ENCODE results near the gene NABP1.

NABP1 gene

DNA sequence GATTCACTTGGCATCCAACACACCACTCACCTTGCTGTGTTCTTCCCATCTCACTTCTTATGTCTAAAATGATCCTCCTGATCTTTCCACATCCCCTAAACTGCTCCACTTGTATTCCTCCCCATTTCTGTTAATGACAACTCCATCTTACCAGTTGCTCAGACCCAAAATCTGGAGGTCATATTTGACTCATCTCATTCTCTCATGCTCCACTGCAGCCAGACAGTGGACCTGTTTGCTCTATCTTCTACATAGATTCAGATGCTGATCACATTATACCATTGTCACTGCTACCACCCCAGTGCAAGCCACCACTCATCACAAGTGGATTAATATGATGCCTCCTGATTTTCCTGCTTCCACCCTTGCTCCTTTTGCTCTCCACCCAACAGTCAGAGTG is 7.9 kb upstream of the NABP1 start:
- Histone ChIP-seq H3K4me2 (ENCODE audit: insufficient read depth, low read length, poor library complexity, severe bottlenecking) (no peak overlapping the region), H3K18ac (ENCODE audit: low read length) (no peak overlapping the region), H3K27ac (replicated peaks; ENCODE audit: low read length) (no peak overlapping the region), H3K9me3 (replicated peaks in 1 of 2; ENCODE audit: control insufficient read depth in 2 of 2, insufficient read depth in 1 of 2, low read depth in 1 of 2, low read length in 2 of 2) (no peaks in the 10 kb centered on the region), H2AFZ (ENCODE audit: low read length) (no peak overlapping the region), H3K4me1 (ENCODE audit: control insufficient read depth in 2 of 2, insufficient read depth in 1 of 2, low read depth in 1 of 2, low read length in 2 of 2) (no peaks in the 10 kb centered on the region), H3K4me3 (ENCODE audit: low read length in 2 of 2) (no peak overlapping the region), H2BK15ac (ENCODE audit: low read length) (no peak overlapping the region), H3K79me1 (ENCODE audit: low read depth, low read length) (no peaks in the 10 kb centered on the region), H3K36me3 (replicated peaks in 1 of 2; ENCODE audit: control insufficient read depth in 2 of 2, insufficient read depth in 2 of 2, low read length in 2 of 2) (no peaks in the 10 kb centered on the region), H3K27me3 (ENCODE audit: control insufficient read depth in 3 of 3, insufficient read depth in 3 of 3, low read depth in 1 of 3, low read length in 3 of 3) (no peaks in the 10 kb centered on the region), H2BK5ac (ENCODE audit: low read length) (no peak overlapping the region), H3K14ac (ENCODE audit: low read length) (no peak overlapping the region), H2AK5ac (ENCODE audit: low read depth, low read length) (no peak overlapping the region), H3K9ac (ENCODE audit: low read depth, low read length, poor library complexity) (no peak overlapping the region), H2BK120ac (ENCODE audit: low read depth, low read length) (no peak overlapping the region), H3K23ac (ENCODE audit: low read depth, low read length, poor library complexity) (no peak overlapping the region), H3K4ac (ENCODE audit: low read length) (no peak overlapping the region), H2BK12ac (ENCODE audit: low read length) (no peak overlapping the region), H4K91ac (ENCODE audit: low read depth, low read length, poor library complexity) (no peak overlapping the region), H4K8ac (ENCODE audit: low read depth, low read length) (no peak overlapping the region)
- no peak for DNase-seq (ENCODE audit: low spot score)

DNA sequence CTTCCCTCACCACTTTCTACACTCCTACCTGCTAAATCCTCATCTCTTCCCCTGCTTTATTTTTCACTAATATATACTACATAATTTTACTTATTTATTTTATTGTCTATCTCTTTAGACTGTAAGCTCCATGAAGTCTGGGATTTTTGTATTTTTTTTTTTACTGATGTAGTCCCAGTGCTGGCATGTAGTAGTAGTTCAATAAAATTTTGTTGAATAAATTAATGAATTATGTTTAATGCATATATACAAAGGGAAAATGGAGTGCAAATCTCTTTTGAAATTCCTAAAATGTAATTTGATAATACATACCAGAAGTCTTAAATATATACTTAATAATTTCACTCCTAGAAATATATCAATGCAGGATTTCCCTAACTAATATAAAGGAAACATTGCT is 7.1 kb upstream of the NABP1 start:
- no peak overlapping the region for H3K14ac ChIP-seq (ENCODE audit: low read length)
- no peak overlapping the region for H2BK5ac ChIP-seq (ENCODE audit: low read length)
- H3K23ac ChIP-seq (ENCODE audit: low read depth, low read length, poor library complexity), result no peak overlapping the region
- H3K4me3 ChIP-seq (ENCODE audit: low read length in 2 of 2), result no peak overlapping the region
- H2AK5ac ChIP-seq (ENCODE audit: low read depth, low read length), result no peak overlapping the region
- DNase-seq (ENCODE audit: low spot score), result no peak
- no peak overlapping the region for H3K4ac ChIP-seq (ENCODE audit: low read length)
- H3K4me1 ChIP-seq (ENCODE audit: control insufficient read depth in 2 of 2, insufficient read depth in 1 of 2, low read depth in 1 of 2, low read length in 2 of 2), result no peaks in the 10 kb centered on the region
- H3K4me2 ChIP-seq (ENCODE audit: insufficient read depth, low read length, poor library complexity, severe bottlenecking), result no peak overlapping the region
- H2BK120ac ChIP-seq (ENCODE audit: low read depth, low read length), result no peak overlapping the region
- H2BK15ac ChIP-seq (ENCODE audit: low read length), result no peak overlapping the region
- H2BK12ac ChIP-seq (ENCODE audit: low read length), result no peak overlapping the region
- no peaks in the 10 kb centered on the region for H3K27me3 ChIP-seq (ENCODE audit: control insufficient read depth in 3 of 3, insufficient read depth in 3 of 3, low read depth in 1 of 3, low read length in 3 of 3)
- H3K27ac ChIP-seq (replicated peaks; ENCODE audit: low read length), result no peak overlapping the region
- no peaks in the 10 kb centered on the region for H3K36me3 ChIP-seq (replicated peaks in 1 of 2; ENCODE audit: control insufficient read depth in 2 of 2, insufficient read depth in 2 of 2, low read length in 2 of 2)
- no peak overlapping the region for H4K8ac ChIP-seq (ENCODE audit: low read depth, low read length)
- H3K79me1 ChIP-seq (ENCODE audit: low read depth, low read length), result no peaks in the 10 kb centered on the region
- no peaks in the 10 kb centered on the region for H3K9me3 ChIP-seq (replicated peaks in 1 of 2; ENCODE audit: control insufficient read depth in 2 of 2, insufficient read depth in 1 of 2, low read depth in 1 of 2, low read length in 2 of 2)
- H4K91ac ChIP-seq (ENCODE audit: low read depth, low read length, poor library complexity), result no peak overlapping the region
- no peak overlapping the region for H3K18ac ChIP-seq (ENCODE audit: low read length)
- H2AFZ ChIP-seq (ENCODE audit: low read length), result no peak overlapping the region
- no peak overlapping the region for H3K9ac ChIP-seq (ENCODE audit: low read depth, low read length, poor library complexity)

DNA sequence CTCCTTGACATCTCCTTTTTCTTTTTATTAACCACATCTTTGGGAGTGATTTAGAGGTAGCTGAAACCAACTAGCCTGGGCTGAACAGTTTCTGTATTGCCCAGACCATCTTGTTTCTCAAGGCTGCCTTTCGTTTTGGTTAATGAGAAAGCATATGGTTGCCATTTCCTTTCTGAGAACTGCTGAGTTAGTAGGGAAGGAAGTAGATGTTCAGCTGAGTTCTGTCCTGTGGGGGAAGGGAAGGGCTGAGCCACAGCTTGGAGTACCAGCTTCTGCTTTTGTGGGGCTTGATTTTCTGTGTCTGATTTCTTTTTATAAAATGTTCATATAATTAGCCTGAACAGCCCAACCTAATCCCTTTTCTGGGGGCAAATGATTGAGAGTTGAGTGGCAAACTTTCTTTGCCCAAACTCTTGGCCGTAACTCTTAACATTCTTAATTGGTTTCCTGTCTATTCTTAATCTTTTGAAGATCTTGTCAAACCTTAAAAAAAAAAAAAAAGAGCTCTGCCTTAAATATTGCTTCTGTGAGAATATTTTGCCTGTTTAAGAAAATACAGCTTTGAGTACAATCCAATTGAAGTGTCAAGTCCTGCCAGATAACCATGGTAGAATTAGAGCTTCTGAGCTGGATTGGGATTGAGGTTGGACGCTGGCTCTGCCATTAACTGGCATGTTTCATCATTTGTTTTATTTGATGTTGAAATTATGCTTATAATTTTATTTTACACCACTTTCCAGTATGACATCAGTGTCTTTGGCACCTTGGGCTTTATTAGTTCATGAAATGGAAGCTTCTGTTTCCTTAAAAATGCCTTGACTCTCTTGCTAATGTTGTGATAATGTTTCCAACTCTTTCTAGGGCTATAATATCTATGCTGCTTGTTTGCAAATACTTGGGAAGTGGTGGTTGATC is 1.9 kb upstream of the NABP1 start:
- WGBS, 2 donors (ENCODE audit: extremely low coverage in 2 of 2, insufficient read length in 2 of 2, insufficient replicate concordance in 1 of 2), result no CpG with 5 or more reads among the region's 3 CpGs
- no peak overlapping the region for H3K18ac ChIP-seq (ENCODE audit: low read length)
- no peak overlapping the region for H3K9ac ChIP-seq (ENCODE audit: low read depth, low read length, poor library complexity)
- H3K4ac ChIP-seq (ENCODE audit: low read length), result no peak overlapping the region
- H2BK12ac ChIP-seq (ENCODE audit: low read length), result no peak overlapping the region
- H3K27me3 ChIP-seq (ENCODE audit: control insufficient read depth in 3 of 3, insufficient read depth in 3 of 3, low read depth in 1 of 3, low read length in 3 of 3), result peaks cover 0 to 4% (median 0%) of the 10 kb centered on the region in 3 experiments
- no peaks in the 10 kb centered on the region for H3K9me3 ChIP-seq (replicated peaks in 1 of 2; ENCODE audit: control insufficient read depth in 2 of 2, insufficient read depth in 1 of 2, low read depth in 1 of 2, low read length in 2 of 2)
- peaks cover 0 to 2% of the 10 kb centered on the region in 2 donors for H3K4me1 ChIP-seq (ENCODE audit: control insufficient read depth in 2 of 2, insufficient read depth in 1 of 2, low read depth in 1 of 2, low read length in 2 of 2)
- H2AK5ac ChIP-seq (ENCODE audit: low read depth, low read length), result no peak overlapping the region
- H2AFZ ChIP-seq (ENCODE audit: low read length), result peak overlapping the region; percentile 66
- H2BK15ac ChIP-seq (ENCODE audit: low read length), result no peak overlapping the region
- H3K36me3 ChIP-seq (replicated peaks in 1 of 2; ENCODE audit: control insufficient read depth in 2 of 2, insufficient read depth in 2 of 2, low read length in 2 of 2), result no peaks in the 10 kb centered on the region
- H3K4me3 ChIP-seq (ENCODE audit: low read length in 2 of 2), result no peak overlapping the region
- no peak for DNase-seq (ENCODE audit: low spot score)
- no peak overlapping the region for H4K8ac ChIP-seq (ENCODE audit: low read depth, low read length)
- H2BK5ac ChIP-seq (ENCODE audit: low read length), result no peak overlapping the region
- H4K91ac ChIP-seq (ENCODE audit: low read depth, low read length, poor library complexity), result no peak overlapping the region
- H3K4me2 ChIP-seq (ENCODE audit: insufficient read depth, low read length, poor library complexity, severe bottlenecking), result no peak overlapping the region
- no peak overlapping the region for H2BK120ac ChIP-seq (ENCODE audit: low read depth, low read length)
- H3K27ac ChIP-seq (replicated peaks; ENCODE audit: low read length), result no peak overlapping the region
- H3K79me1 ChIP-seq (ENCODE audit: low read depth, low read length), result no peaks in the 10 kb centered on the region
- H3K23ac ChIP-seq (ENCODE audit: low read depth, low read length, poor library complexity), result no peak overlapping the region
- no peak overlapping the region for H3K14ac ChIP-seq (ENCODE audit: low read length)

DNA sequence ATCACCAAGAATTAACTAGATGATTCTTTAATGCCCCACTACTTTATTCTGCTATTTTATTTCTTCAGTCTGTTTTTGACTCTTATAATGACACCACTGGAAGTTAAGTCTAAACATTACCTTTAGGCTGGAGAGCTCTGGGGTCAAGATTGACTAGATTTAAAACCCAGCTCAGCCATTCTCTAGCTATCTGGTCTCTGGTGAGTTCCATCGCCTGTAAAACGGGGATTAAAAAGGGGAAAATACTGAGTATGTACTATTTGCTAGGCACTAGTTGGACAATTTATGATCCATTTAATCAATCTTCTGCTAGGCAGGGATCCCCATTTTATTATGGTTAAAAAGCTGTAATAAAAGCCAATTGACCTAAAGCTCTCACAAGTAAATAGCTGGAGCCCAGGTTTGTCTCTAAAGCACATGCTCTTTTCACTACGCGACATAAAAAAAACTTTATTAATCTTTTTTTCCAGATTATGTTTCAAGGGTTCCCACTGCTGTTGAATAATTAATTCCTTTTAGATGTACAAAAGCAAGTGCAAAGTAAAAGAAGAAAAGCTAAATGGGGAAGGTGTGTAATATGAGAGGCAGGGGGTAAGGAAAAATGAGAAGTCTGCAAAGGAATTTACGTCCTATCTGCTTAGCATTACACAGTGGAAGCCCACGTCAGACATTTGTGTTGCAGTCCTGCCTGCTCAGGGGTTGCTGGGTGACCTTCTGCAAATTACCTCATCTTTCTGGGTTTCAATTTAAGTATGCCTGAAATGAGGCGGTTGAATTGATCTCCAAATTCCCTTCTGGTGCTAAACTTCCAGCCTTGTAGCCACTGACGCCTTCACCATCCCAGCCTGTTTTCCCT is 918 bp upstream of the NABP1 start:
- Histone ChIP-seq H2AK5ac (ENCODE audit: low read depth, low read length) (no peak overlapping the region), H2BK12ac (ENCODE audit: low read length) (no peak overlapping the region), H2BK15ac (ENCODE audit: low read length) (no peak overlapping the region), H3K36me3 (replicated peaks in 1 of 2; ENCODE audit: control insufficient read depth in 2 of 2, insufficient read depth in 2 of 2, low read length in 2 of 2) (no peaks in the 10 kb centered on the region), H3K9me3 (replicated peaks in 1 of 2; ENCODE audit: control insufficient read depth in 2 of 2, insufficient read depth in 1 of 2, low read depth in 1 of 2, low read length in 2 of 2) (no peaks in the 10 kb centered on the region), H2BK120ac (ENCODE audit: low read depth, low read length) (no peak overlapping the region), H3K9ac (ENCODE audit: low read depth, low read length, poor library complexity) (peak overlapping the region; percentile 56), H3K23ac (ENCODE audit: low read depth, low read length, poor library complexity) (no peak overlapping the region), H3K27ac (replicated peaks; ENCODE audit: low read length) (peak overlapping the region; percentile 64), H3K14ac (ENCODE audit: low read length) (no peak overlapping the region), H3K4me1 (ENCODE audit: control insufficient read depth in 2 of 2, insufficient read depth in 1 of 2, low read depth in 1 of 2, low read length in 2 of 2) (peaks cover 0 to 2% of the 10 kb centered on the region in 2 donors), H3K27me3 (ENCODE audit: control insufficient read depth in 3 of 3, insufficient read depth in 3 of 3, low read depth in 1 of 3, low read length in 3 of 3) (peaks cover 0 to 4% (median 0%) of the 10 kb centered on the region in 3 experiments), H3K18ac (ENCODE audit: low read length) (peak overlapping the region; percentile 2), H2AFZ (ENCODE audit: low read length) (peak overlapping the region; percentile 93), H2BK5ac (ENCODE audit: low read length) (no peak overlapping the region), H4K8ac (ENCODE audit: low read depth, low read length) (no peak overlapping the region), H3K79me1 (ENCODE audit: low read depth, low read length) (no peaks in the 10 kb centered on the region), H3K4ac (ENCODE audit: low read length) (no peak overlapping the region), H3K4me2 (ENCODE audit: insufficient read depth, low read length, poor library complexity, severe bottlenecking) (peak overlapping the region; percentile 67), H3K4me3 (ENCODE audit: low read length in 2 of 2) (peak overlapping the region; percentile 81 to 86), H4K91ac (ENCODE audit: low read depth, low read length, poor library complexity) (no peak overlapping the region)
- DNase-seq (ENCODE audit: low spot score), result no peak
- WGBS, 2 donors (ENCODE audit: extremely low coverage in 2 of 2, insufficient read length in 2 of 2, insufficient replicate concordance in 1 of 2), result no CpG with 5 or more reads among the region's 8 CpGs

Data from neuronal stem cell (in vitro differentiated cells).